Omental fat pad (tissue), 4 donors: ENCODE data around the gene TCAF1. TPM values are rescaled to one million over a fixed set of nuclear protein-coding genes. Genes with fewer than 3 reads are reported as not detected.

Experiments used
- ATAC-seq: fragments of 150-250 bp; one replicate; pipeline ENCODE4 v1.9.1; 2016; ENCODE audit warnings: mild to moderate bottlenecking, moderate library complexity; ENCODE audit not compliant: low FRiP score
- DNase-seq: peaks from one replicate; pipeline ENCODE4 v3.0.0-alpha.2; 2019; ENCODE audit warnings: low spot score
- CTCF ChIP-seq, 3 donors: fragments of 450-650 bp; IDR thresholded peaks; one replicate each; pipeline ENCODE4 v1.5.1; 2016 to 2017; ENCODE audit warnings: antibody characterized with exemption in 3 of 3, mild to moderate bottlenecking in 3 of 3, moderate library complexity in 2 of 3
- total RNA-seq, 4 donors: library from RNA; depleted of rRNA; stranded (reverse); fragments of >200 nt; gene quantifications; one replicate each; pipeline ENCODE4 v1.1.0, GENCODE V29; 2016

Gene TCAF1
- total RNA-seq, 4 donors from 2014 or later: 29.3 to 67.4 (median 56.3) TPM

- ATAC-seq: no peak
- no peak for DNase-seq
- TF ChIP-seq CTCF (IDR thresholded peaks at IDR 0.05): no peak
Measured at GRCh38 chr7:143913945-143914615, 12.1 kb upstream of the TCAF1 start.

- DNase-seq: no peak
- ATAC-seq: no peak
- no peak for TF ChIP-seq CTCF (IDR thresholded peaks at IDR 0.05)
Measured at GRCh38 chr7:143910473-143911248, 8.7 kb upstream of the TCAF1 start.

GRCh38 chr7:143909863-143910262 is 7.9 kb upstream of the TCAF1 start:
- no peak for TF ChIP-seq CTCF (IDR thresholded peaks at IDR 0.05)
- ATAC-seq (peak; percentile 42), DNase-seq (no peak)

DNA sequence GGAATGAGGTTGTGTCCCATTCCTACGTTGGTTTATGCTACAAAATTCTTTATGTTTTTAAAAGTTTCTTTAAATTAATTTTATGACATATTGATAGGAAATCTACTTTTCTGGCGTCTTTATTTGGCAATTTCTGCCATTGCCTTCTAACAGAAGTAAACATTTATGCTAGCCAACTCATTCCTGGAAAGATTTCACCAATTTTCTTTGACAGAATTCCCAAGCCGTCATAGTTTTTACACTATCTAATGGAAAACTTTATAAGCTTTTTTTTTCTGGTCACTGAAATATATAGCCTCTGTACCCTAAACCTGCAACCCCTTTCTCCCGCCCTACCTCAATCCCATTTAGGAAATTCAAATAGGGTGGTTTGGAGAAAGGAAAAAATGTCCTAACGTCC is 6.1 kb upstream of the TCAF1 start:
- no peak for DNase-seq
- TF ChIP-seq CTCF (IDR thresholded peaks at IDR 0.05): no peak
- ATAC-seq: no peak

- ATAC-seq (no peak), DNase-seq (no peak)
- TF ChIP-seq CTCF (IDR thresholded peaks at IDR 0.05): no peak
Measured at GRCh38 chr7:143906895-143907294, 4.9 kb upstream of the TCAF1 start.

GRCh38 chr7:143906151-143906550 is 4.2 kb upstream of the TCAF1 start:
- ATAC-seq: no peak
- no peak for DNase-seq
- no peak for TF ChIP-seq CTCF (IDR thresholded peaks at IDR 0.05)

- no peak for ATAC-seq
- no peak for TF ChIP-seq CTCF (IDR thresholded peaks at IDR 0.05)
- DNase-seq: no peak
Measured at GRCh38 chr7:143905509-143905908, 3.5 kb upstream of the TCAF1 start.
